Testis (tissue), 3 donors: ENCODE measurements around the gene PEAK3. TPM values are rescaled to one million over a fixed set of nuclear protein-coding genes. Genes with fewer than 3 reads are reported as not detected.

ENCODE experiments used
- DNase-seq: peaks from one replicate; pipeline ENCODE4 v3.0.0-alpha.2; 2019
- H3K27ac ChIP-seq, 2 donors: fragments of 200-600 bp; sonication (generic); one replicate each; pipeline ENCODE4 v1.5.1; 2019
- H3K27me3 ChIP-seq: fragments of 200-600 bp; sonication (generic); one replicate; pipeline ENCODE4 v1.5.1; 2019
- H3K36me3 ChIP-seq: fragments of 200-600 bp; sonication (generic); one replicate; pipeline ENCODE4 v1.5.1; 2017; ENCODE audit warnings: low read depth; ENCODE audit errors: missing control alignments
- H3K4me1 ChIP-seq: fragments of 200-600 bp; sonication (generic); one replicate; pipeline ENCODE4 v1.5.1; 2019
- H3K4me3 ChIP-seq, 2 donors: fragments of 200-600 bp; sonication (generic); one replicate each; pipeline ENCODE4 v1.5.1; 2017 to 2019
- H3K9me3 ChIP-seq: fragments of 200-600 bp; sonication (generic); one replicate; pipeline ENCODE4 v1.5.1; 2017
- CTCF ChIP-seq, 3 experiments: fragments of 450-650 bp in 2 of 3; fragments of 200-600 bp in 1 of 3; sonication (generic) in 1 of 3; IDR thresholded peaks; one replicate each; pipeline ENCODE4 v1.5.1; 2016 to 2019; ENCODE audit warnings: antibody characterized with exemption in 3 of 3, mild to moderate bottlenecking in 2 of 3, moderate library complexity in 1 of 3
- POLR2A ChIP-seq: fragments of 450-650 bp; IDR thresholded peaks from one replicate; pipeline ENCODE4 v1.6.1; 2017; ENCODE audit warnings: antibody characterized with exemption, mild to moderate bottlenecking, moderate library complexity
- WGBS, 2 donors: methylation state at CpG; one replicate each; pipeline ENCODE4 v1.1.5; 2018; 5-methylcytosine and 5-hydroxymethylcytosine counted together
- intact Hi-C: fragments of 100-400 bp; cut with DNase I; formaldehyde crosslinking; loops from one replicate; pipeline ENCODE4 v1.15.1; 2023; ENCODE audit warnings: low total_unique reads
- polyA plus RNA-seq: library from polyadenylated mRNA; stranded (reverse); fragments of 350-450 nt; fragmentation: Illumina TruSeq; extraction: RNeasy Lipid Tissue Mini Kit (QIAGEN cat#74804); gene quantifications from one replicate; pipeline ENCODE4 v1.2.3, GENCODE V29; 2014; ENCODE audit warnings: low read depth, low replicate concordance; ENCODE audit not compliant: insufficient read depth
- total RNA-seq, 2 donors: library from RNA; depleted of rRNA; stranded (reverse); fragments of >200 nt; gene quantifications; one replicate each; pipeline ENCODE4 v1.2.3, GENCODE V29; 2016

PEAK3 gene
- total and polyA plus RNA-seq, 3 donors from 2014 or later, result 0.16 to 0.55 (median 0.37) TPM

GRCh38 chr19:2290441-2291184, 8.6 kb upstream of the PEAK3 start:
- H3K9me3 ChIP-seq, result no peaks in the 10 kb centered on the region
- no peaks in the 10 kb centered on the region for H3K36me3 ChIP-seq
- WGBS, 2 donors, result 26 to 40% methylated on average over 30 to 69 of the region's 82 CpGs
- peak overlapping the region; percentile 18 to 47 for H3K4me3 ChIP-seq
- TF ChIP-seq CTCF (IDR thresholded peaks at IDR 0.05) (no peak), POLR2A (no peak)
- no peak overlapping the region for H3K27ac ChIP-seq
- intact Hi-C loops, result no loop called here
- DNase-seq, result no peak
- H3K4me1 ChIP-seq, result peaks cover 13% of the 10 kb centered on the region
- no peaks in the 10 kb centered on the region for H3K27me3 ChIP-seq

- 3 to 9% methylated on average over 14 to 32 of the region's 74 CpGs for WGBS, 2 donors
- TF ChIP-seq POLR2A (no peak), CTCF (IDR thresholded peaks at IDR 0.05) (no peak)
- H3K9me3 ChIP-seq, result no peaks in the 10 kb centered on the region
- no peaks in the 10 kb centered on the region for H3K36me3 ChIP-seq
- H3K27ac ChIP-seq, result peak overlapping the region in 1 of 2 donors; percentile 39
- DNase-seq, result no peak
- H3K4me3 ChIP-seq, result peak overlapping the region; percentile 18 to 47
- H3K4me1 ChIP-seq, result peaks cover 10% of the 10 kb centered on the region
- intact Hi-C loops, result no loop called here
- H3K27me3 ChIP-seq, result no peaks in the 10 kb centered on the region
These were observed 7.9 kb upstream of the PEAK3 start for GRCh38 chr19:2289714-2290435.

GRCh38 chr19:2288818-2289713, 7.1 kb upstream of the PEAK3 start:
- TF ChIP-seq CTCF (IDR thresholded peaks at IDR 0.05), result no peak
- TF ChIP-seq POLR2A, result no peak
- Histone ChIP-seq H3K4me3 (peak overlapping the region in 1 of 2 donors; percentile 47), H3K27ac (no peak overlapping the region), H3K27me3 (no peaks in the 10 kb centered on the region), H3K36me3 (no peaks in the 10 kb centered on the region), H3K9me3 (no peaks in the 10 kb centered on the region), H3K4me1 (peaks cover 5% of the 10 kb centered on the region)
- DNase-seq, result no peak
- WGBS, 2 donors, result 50 to 56% methylated on average over 18 to 27 of the region's 28 CpGs
- intact Hi-C loops, result no loop called here

DNA sequence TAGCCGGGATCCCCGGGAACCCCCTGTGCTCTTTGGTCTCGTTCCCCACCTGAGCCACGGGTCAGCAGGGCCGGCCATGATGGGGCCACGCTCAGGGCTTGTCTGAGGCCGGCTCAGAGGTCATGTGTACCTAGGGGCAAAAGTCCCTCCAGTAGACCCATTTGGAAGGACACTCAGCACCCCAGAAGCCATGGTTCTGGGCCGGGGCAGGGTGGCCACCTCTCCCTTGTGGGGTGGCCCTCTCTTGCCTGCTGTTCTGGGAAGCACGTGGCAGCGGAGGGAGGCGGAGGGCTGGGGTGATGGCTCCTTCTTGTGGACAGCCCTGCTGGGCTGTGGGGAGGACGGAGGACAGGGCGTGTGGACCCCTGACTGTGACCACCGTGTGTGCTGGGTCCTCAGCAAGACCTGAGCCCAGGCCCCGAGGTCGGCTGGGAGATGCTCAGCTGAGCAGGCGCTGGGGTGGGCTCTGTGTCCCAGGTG, 6.4 kb upstream of the PEAK3 start:
- 87 to 98% methylated on average over 7 to 17 of the region's 17 CpGs for WGBS, 2 donors
- DNase-seq, result no peak
- H3K27ac ChIP-seq, result no peak overlapping the region
- peaks cover 5% of the 10 kb centered on the region for H3K4me1 ChIP-seq
- intact Hi-C loops, result no loop called here
- H3K27me3 ChIP-seq, result no peaks in the 10 kb centered on the region
- H3K9me3 ChIP-seq, result no peaks in the 10 kb centered on the region
- no peaks in the 10 kb centered on the region for H3K36me3 ChIP-seq
- no peak for TF ChIP-seq CTCF (IDR thresholded peaks at IDR 0.05)
- TF ChIP-seq POLR2A, result no peak
- no peak overlapping the region for H3K4me3 ChIP-seq
